Iris pigment epithelial cell (primary cell): ENCODE measurements around the gene DLGAP5.
A peak's percentile ranks its signal among the peaks of the same experiment; 100 is the strongest.

Experiments used
- DNase-seq: peaks from one replicate; pipeline ENCODE4 v3.0.0-alpha.2; 2011; ENCODE audit warnings: low read depth

Gene DLGAP5

GRCh38 chr14:55191203-55192053 lies at the start of gene DLGAP5:
Gene DLGAP5, minus strand, starts transcription at chr14:55191585. Its CDS starts 2,406 bp downstream, at chr14:55189179.
- peak; percentile 96 for DNase-seq

DNA sequence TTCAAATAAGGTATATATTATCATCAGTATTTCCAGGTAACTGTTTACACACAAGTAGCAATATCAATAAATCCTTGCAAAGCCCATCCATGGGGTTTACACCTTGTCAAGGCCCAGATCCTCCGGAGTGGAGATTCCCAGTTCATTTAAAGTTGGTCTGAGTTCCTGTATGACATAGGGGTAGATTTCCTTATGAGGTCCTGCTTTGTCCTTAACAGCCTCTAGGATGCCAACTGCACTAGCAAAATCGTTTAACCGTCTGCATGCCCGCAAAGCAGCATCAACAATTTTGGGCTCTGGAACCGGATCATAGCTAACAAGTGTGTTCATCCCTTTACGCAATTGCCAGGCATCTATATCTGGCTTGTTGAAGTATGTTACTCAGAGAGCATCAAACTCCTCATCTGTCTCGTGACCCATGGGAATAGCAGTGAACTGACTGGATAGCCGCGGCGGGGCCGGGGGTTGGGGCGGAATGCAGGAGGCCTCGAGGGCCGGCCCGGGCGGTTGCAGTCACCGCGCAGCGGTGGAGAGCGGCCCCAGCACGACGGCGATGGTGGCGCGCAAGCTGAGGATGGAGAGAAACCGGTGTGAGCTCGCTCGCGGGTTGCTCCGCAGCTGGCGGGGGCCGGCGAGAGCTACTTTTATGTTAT lies 49.3 kb upstream of the DLGAP5 start:
- peak; percentile 68 for DNase-seq

- no peak for DNase-seq
Observed at GRCh38 chr14:55239320-55239719, 47.9 kb upstream of the DLGAP5 start.

GRCh38 chr14:55238019-55238680 lies 46.8 kb upstream of the DLGAP5 start:
- no peak for DNase-seq

DNA sequence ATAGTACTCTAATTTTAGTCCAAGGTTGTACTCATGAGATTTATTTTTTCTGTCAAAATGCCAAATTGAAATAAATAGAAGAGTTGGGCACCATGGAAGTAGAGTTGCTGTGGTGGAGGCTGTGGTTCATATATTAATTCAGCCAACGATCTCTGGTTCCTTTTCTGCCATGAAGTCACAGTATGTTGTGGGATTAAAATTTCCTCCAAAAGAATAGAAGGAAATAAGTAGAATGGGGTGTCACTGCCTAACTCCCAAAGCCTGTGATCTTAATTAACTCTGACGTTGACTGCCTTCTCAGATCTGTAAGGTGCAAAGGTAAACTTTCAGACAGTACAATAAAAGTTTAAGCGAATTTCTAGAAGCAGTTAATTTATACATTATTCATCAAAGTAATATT lies 42.2 kb upstream of the DLGAP5 start:
- no peak for DNase-seq

- no peak for DNase-seq
Observed at GRCh38 chr14:55228261-55228660, 36.9 kb upstream of the DLGAP5 start.

DNA sequence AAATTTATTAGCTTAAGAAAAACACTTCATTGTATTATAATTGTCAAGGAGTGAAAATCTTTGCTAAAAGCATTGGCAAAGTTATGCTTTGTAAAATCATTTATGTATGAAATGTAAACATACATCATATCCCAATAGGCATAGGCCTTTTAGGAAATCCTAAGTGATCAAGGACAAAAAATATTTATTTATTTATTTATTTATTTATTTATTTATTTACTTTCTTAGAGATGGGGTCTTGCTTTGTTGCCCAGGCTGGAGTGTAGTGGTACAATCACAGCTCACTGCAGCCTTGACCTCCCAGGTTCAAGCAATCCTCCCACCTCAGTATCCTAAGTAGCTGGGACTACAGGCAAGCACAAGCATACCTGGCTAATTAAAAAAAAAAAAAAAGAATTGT lies 32.0 kb upstream of the DLGAP5 start:
- DNase-seq = no peak

- no peak for DNase-seq
Observed at GRCh38 chr14:55221968-55222367, 30.6 kb upstream of the DLGAP5 start.

DNA sequence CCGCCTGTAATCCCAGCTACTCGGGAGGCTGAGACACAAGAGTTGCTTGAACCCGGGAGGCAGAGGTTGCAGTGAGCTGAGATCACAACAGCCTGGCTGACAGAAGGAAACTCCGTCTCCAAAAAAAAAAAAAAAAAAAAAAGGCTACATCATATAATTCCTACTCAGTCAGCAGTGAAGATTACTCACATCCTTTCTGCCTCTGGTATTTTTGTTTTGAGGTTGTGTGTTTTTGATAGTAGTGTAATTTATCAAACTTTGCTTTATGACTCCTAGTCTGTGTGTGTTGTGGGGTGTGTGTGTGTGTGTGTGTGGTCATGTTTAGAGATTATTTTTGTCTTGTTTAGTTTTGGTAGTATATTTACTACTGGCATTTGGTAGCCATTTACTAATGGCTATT lies 29.8 kb upstream of the DLGAP5 start:
- peak; percentile 78 for DNase-seq

DNA sequence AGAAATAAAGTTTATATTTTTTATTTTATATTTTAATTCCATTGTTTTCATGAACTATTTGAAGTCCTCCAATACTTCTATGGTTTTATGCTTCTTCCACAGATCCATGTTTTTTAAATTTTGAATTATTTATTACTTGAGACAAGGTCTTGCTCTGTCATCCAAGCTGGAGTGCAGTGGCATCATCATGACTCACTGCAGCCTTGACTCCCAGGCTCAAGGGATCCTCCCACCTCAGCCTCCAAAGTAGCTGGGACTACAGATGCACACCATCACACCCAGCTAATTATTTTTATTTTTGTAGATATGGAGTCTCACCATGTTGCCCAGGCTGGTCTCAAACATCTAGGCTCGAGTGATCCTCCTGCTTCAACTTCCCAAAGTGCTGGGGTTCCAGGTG lies 28.8 kb upstream of the DLGAP5 start:
- DNase-seq = no peak

DNA sequence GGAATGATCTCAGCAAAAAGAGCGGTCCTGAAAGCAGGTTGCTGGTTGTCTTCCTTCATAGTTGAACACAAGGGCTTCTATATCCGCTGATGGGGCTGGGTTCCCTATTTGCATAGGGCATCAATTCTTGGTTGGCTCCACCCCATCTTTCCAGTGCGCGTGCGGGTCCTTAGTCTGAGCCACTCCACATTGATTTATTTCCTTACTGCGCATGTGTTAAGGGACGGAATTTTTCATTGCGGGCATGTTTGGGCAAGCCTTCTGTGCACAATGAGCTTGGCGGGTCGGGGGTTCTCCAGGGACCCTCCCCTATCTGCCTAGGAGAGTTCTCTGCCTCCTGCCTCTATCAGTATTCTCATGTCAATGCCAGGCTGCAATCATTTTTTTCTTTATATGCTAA lies 21.2 kb upstream of the DLGAP5 start:
- no peak for DNase-seq

DNA sequence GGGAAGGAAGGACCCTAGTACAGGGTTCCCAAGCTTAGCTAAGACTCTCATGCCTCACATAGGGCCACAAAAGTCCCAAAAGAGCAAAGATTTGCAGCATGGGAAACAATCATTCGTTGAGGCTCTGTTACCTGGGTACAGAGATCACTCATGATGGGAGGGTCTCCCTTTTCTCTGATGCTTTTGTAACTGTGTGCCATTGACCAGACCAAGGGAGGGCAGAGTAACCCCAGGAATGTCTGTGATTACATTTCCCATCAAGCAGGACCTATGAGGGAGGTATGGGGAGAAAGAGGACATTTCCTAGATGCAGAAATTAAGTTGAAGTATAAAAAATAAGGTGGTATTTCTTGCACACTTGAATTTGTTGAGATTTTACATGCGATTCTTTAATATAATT lies 16.4 kb upstream of the DLGAP5 start:
- DNase-seq = no peak

GRCh38 chr14:55206175-55206693 lies 14.8 kb upstream of the DLGAP5 start:
- DNase-seq = no peak

DNA sequence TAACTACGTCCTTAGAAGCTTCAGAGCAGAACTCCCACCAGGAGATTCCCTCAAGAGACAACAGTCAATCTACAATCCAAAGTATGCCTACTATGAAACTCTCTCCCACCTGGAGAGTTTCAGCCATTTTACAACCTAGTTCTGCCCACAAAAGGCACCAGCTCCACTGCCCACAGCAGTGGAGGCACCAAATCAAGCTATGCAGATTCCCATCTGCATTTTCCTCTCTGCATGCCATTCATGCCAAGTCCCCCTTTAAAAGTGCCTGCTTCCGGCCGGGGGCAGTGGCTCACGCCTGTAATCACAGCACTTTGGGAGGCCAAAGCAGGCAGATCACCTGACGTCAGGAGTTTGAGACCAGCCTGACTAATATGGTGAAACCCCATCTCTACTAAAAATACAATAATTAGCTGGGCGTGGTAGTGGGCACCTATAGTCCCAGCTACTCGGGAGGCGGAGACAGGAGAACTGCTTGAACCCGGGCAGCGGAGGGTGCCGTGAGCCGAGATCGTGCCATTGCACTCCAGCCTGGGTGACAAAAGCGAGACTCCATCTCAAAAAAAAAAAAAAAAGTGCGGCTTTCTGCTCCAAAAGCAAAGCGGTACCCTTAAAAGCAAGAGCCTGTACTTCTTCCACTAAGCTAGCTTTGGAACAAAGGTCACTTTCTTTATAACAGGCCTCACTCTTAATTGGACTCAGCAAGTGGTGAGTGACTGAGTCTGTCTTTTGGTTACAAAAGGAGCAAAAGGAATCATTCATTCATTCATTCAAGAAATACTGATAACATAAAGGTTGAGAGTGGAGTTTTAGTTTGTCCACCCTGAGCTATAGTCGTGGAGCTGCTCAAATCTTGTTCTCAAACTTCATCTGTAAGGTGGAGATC lies 10.1 kb upstream of the DLGAP5 start:
- DNase-seq = no peak

GRCh38 chr14:55200651-55201050 lies 9.3 kb upstream of the DLGAP5 start:
- no peak for DNase-seq

GRCh38 chr14:55198749-55199148 lies 7.4 kb upstream of the DLGAP5 start:
- DNase-seq = peak; percentile 55

- DNase-seq = no peak
Observed at GRCh38 chr14:55194656-55195355, 3.4 kb upstream of the DLGAP5 start.

- no peak for DNase-seq
Observed at GRCh38 chr14:55192054-55192621, 753 bp upstream of the DLGAP5 start.

DNA sequence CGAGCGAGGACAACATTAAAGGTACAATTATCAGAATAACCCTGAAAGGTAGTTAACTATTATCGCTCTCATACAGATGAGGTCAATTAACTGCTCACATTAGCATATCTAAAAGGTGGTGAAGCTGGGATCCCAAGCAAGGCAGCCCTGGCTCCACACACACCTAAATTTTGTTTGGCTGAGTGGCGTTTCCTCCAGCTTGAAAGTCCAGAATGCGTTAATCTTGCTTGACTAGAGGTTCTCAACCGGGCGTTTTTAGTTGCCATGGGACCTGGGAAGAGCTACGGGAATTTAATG lies 531 bp downstream of the DLGAP5 start:
- DNase-seq = no peak

GRCh38 chr14:55188686-55189295 lies 2.6 kb downstream of the DLGAP5 start:
- peak; percentile 49 for DNase-seq

- peak; percentile 38 for DNase-seq
Observed at GRCh38 chr14:55180434-55180833, 11.0 kb downstream of the DLGAP5 start.
